ENCODE data around the gene SMAD2. TPM values are rescaled to one million over a fixed set of nuclear protein-coding genes. Genes with fewer than 3 reads are reported as not detected.

SMAD2 gene
- total RNA-seq, 1 donor from 2014 or later: 140 TPM

- intact Hi-C loops (cut with micrococcal nuclease): no loop called here
Measured at GRCh38 chr18:47899107-47899840, 31.2 kb downstream of the SMAD2 start.

GRCh38 chr18:47898696-47899095 lies 31.8 kb downstream of the SMAD2 start:
- intact Hi-C loops (cut with micrococcal nuclease): no loop called here

- intact Hi-C loops (cut with micrococcal nuclease): no loop called here
Measured at GRCh38 chr18:47898055-47898454, 32.4 kb downstream of the SMAD2 start.

GRCh38 chr18:47895565-47896250 lies 34.8 kb downstream of the SMAD2 start:
- intact Hi-C loops (cut with micrococcal nuclease): no loop called here

- intact Hi-C loops (cut with micrococcal nuclease): loop anchor here (5.0 kb wide), 1 partner anchor 33 kb away; no protein-coding TSS in a partner anchor
Measured at GRCh38 chr18:47893939-47894699, 36.3 kb downstream of the SMAD2 start.

GRCh38 chr18:47893047-47893446 lies 37.4 kb downstream of the SMAD2 start:
- intact Hi-C loops (cut with micrococcal nuclease): loop anchor here (5.0 kb wide), 1 partner anchor 34 kb away; no protein-coding TSS in a partner anchor

- intact Hi-C loops (cut with micrococcal nuclease): no loop called here
Measured at GRCh38 chr18:47888156-47888555, 42.3 kb downstream of the SMAD2 start.

- intact Hi-C loops (cut with micrococcal nuclease): no loop called here
Measured at GRCh38 chr18:47887227-47887626, 43.2 kb downstream of the SMAD2 start.

- intact Hi-C loops (cut with micrococcal nuclease): no loop called here
Measured at GRCh38 chr18:47883771-47884413, 46.6 kb downstream of the SMAD2 start.

- intact Hi-C loops (cut with micrococcal nuclease): no loop called here
Measured at GRCh38 chr18:47882641-47883040, 47.8 kb downstream of the SMAD2 start.

- intact Hi-C loops (cut with micrococcal nuclease): no loop called here
Measured at GRCh38 chr18:47881752-47882455, 48.6 kb downstream of the SMAD2 start.

- intact Hi-C loops (cut with micrococcal nuclease): no loop called here
Measured at GRCh38 chr18:47881042-47881441, 49.4 kb downstream of the SMAD2 start.

- intact Hi-C loops (cut with micrococcal nuclease): loop anchor here (2.0 kb wide), 1 partner anchor 145 kb away; no protein-coding TSS in a partner anchor
Measured at GRCh38 chr18:47877892-47878291, 52.6 kb downstream of the SMAD2 start.

- intact Hi-C loops (cut with micrococcal nuclease): loop anchor here (2.0 kb wide), 1 partner anchor 146 kb away; no protein-coding TSS in a partner anchor
Measured at GRCh38 chr18:47876813-47877212, 53.6 kb downstream of the SMAD2 start.

GRCh38 chr18:47873625-47874024 lies 56.8 kb downstream of the SMAD2 start:
- intact Hi-C loops (cut with micrococcal nuclease): no loop called here

GRCh38 chr18:47872426-47872825 lies 58.0 kb downstream of the SMAD2 start:
- intact Hi-C loops (cut with micrococcal nuclease): no loop called here

GRCh38 chr18:47871288-47871687 lies 59.2 kb downstream of the SMAD2 start:
- intact Hi-C loops (cut with micrococcal nuclease): no loop called here

GRCh38 chr18:47870605-47871004 lies 59.9 kb downstream of the SMAD2 start:
- intact Hi-C loops (cut with micrococcal nuclease): no loop called here

- intact Hi-C loops (cut with micrococcal nuclease): loop anchor here (5.0 kb wide), 1 partner anchor 129 kb away; no protein-coding TSS in a partner anchor
Measured at GRCh38 chr18:47868744-47869143, 61.7 kb downstream of the SMAD2 start.

GRCh38 chr18:47865183-47865582 lies 65.3 kb downstream of the SMAD2 start:
- intact Hi-C loops (cut with micrococcal nuclease): loop anchor here (5.0 kb wide), 1 partner anchor 132 kb away; no protein-coding TSS in a partner anchor

- intact Hi-C loops (cut with micrococcal nuclease): no loop called here
Measured at GRCh38 chr18:47863041-47863440, 67.4 kb downstream of the SMAD2 start.
